Panc1 (cell line): ENCODE measurements around the gene POTEJ.
"Not testable (repeated sequence)": the region's sequence is repeated elsewhere in the genome, so short reads cannot be mapped to it uniquely, and the experiment has no call there.

ENCODE experiments used
- POLR2AphosphoS5 ChIP-seq: IDR thresholded peaks from 2 replicates; pipeline ENCODE4 v1.6.1; 2012; ENCODE audit warnings: mild to moderate bottlenecking, low read depth, low read length, moderate library complexity
- SIN3A ChIP-seq: IDR thresholded peaks from 2 replicates; pipeline ENCODE4 v1.6.1; 2012; ENCODE audit warnings: low read depth, mild to moderate bottlenecking, low read length, moderate library complexity, borderline replicate concordance; ENCODE audit not compliant: insufficient read depth
- TF ChIP-seq, protein P1 (sequence below): fragments of 450-650 bp; IDR thresholded peaks from 2 replicates; pipeline ENCODE4 v1.5.1; 2017; ENCODE audit warnings: mild to moderate bottlenecking

DNA sequence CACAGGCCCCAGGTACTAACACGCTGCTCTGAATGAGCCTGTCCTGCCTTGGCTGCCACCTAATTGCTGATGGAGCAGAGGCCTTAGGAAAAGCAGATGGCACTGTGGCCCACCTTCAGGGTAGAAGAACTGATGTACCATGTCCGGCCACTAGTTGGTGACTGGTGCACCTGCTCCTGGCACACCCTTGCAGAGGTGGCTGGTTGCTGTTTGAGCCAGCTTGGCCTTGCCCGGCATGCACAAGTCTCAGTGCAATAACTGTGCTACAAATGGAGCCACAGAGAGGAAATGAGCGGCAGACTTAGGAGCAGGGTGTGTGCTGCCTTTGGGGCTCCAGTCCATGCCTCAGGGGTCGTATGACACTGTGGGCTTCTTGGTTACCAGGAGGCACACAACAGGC is 54.4 kb downstream of the POTEJ start:
- not testable (repeated sequence) for TF ChIP-seq POLR2AphosphoS5, SIN3A
- TF ChIP-seq, protein P1, sequence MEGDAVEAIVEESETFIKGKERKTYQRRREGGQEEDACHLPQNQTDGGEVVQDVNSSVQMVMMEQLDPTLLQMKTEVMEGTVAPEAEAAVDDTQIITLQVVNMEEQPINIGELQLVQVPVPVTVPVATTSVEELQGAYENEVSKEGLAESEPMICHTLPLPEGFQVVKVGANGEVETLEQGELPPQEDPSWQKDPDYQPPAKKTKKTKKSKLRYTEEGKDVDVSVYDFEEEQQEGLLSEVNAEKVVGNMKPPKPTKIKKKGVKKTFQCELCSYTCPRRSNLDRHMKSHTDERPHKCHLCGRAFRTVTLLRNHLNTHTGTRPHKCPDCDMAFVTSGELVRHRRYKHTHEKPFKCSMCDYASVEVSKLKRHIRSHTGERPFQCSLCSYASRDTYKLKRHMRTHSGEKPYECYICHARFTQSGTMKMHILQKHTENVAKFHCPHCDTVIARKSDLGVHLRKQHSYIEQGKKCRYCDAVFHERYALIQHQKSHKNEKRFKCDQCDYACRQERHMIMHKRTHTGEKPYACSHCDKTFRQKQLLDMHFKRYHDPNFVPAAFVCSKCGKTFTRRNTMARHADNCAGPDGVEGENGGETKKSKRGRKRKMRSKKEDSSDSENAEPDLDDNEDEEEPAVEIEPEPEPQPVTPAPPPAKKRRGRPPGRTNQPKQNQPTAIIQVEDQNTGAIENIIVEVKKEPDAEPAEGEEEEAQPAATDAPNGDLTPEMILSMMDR = not testable (repeated sequence)
